ENCODE results near the gene MS4A6A.
"Not testable (repeated sequence)": the region's sequence is repeated elsewhere in the genome, so short reads cannot be mapped to it uniquely, and the experiment has no call there.

MS4A6A gene

GRCh38 chr11:60158636-60159035 is 24.2 kb downstream of the MS4A6A start:
- in situ Hi-C loops (cut with MboI; ENCODE audit: low pct_unique_long_range_greater_than_20kb, low sequenced_read_pairs, unreplicated experiment): no loop called here
- no peak for TF ChIP-seq CTCF (IDR thresholded peaks at IDR 0.05; ENCODE audit: extremely low read depth, insufficient read depth, missing control alignments)
- no peak for DNase-seq (ENCODE audit: low spot score)

- no peak for DNase-seq (ENCODE audit: low spot score)
- in situ Hi-C loops (cut with MboI; ENCODE audit: low pct_unique_long_range_greater_than_20kb, low sequenced_read_pairs, unreplicated experiment): no loop called here
- TF ChIP-seq CTCF (IDR thresholded peaks at IDR 0.05; ENCODE audit: extremely low read depth, insufficient read depth, missing control alignments): no peak
These were observed 27.0 kb downstream of the MS4A6A start for GRCh38 chr11:60155931-60156330.

GRCh38 chr11:60152727-60153126 is 30.2 kb downstream of the MS4A6A start:
- in situ Hi-C loops (cut with MboI; ENCODE audit: low pct_unique_long_range_greater_than_20kb, low sequenced_read_pairs, unreplicated experiment): not testable (repeated sequence)

GRCh38 chr11:60150279-60150678 is 32.6 kb downstream of the MS4A6A start:
- no peak for DNase-seq (ENCODE audit: low spot score)
- in situ Hi-C loops (cut with MboI; ENCODE audit: low pct_unique_long_range_greater_than_20kb, low sequenced_read_pairs, unreplicated experiment): no loop called here
- no peak for TF ChIP-seq CTCF (IDR thresholded peaks at IDR 0.05; ENCODE audit: extremely low read depth, insufficient read depth, missing control alignments)

More at GRCh38 chr11:60152727-60153126, 30.2 kb downstream of the MS4A6A start:
- not testable (repeated sequence) for DNase-seq (ENCODE audit: low spot score)

- TF ChIP-seq CTCF (IDR thresholded peaks at IDR 0.05; ENCODE audit: extremely low read depth, insufficient read depth, missing control alignments): no peak
- in situ Hi-C loops (cut with MboI; ENCODE audit: low pct_unique_long_range_greater_than_20kb, low sequenced_read_pairs, unreplicated experiment): no loop called here
- DNase-seq (ENCODE audit: low spot score): no peak
These were observed 37.2 kb downstream of the MS4A6A start for GRCh38 chr11:60145677-60146076.

- TF ChIP-seq CTCF (IDR thresholded peaks at IDR 0.05; ENCODE audit: extremely low read depth, insufficient read depth, missing control alignments): no peak
- no peak for DNase-seq (ENCODE audit: low spot score)
- in situ Hi-C loops (cut with MboI; ENCODE audit: low pct_unique_long_range_greater_than_20kb, low sequenced_read_pairs, unreplicated experiment): no loop called here
These were observed 39.1 kb downstream of the MS4A6A start for GRCh38 chr11:60143768-60144167.

- TF ChIP-seq CTCF (IDR thresholded peaks at IDR 0.05; ENCODE audit: extremely low read depth, insufficient read depth, missing control alignments): no peak
- in situ Hi-C loops (cut with MboI; ENCODE audit: low pct_unique_long_range_greater_than_20kb, low sequenced_read_pairs, unreplicated experiment): no loop called here
- DNase-seq (ENCODE audit: low spot score): no peak
These were observed 49.0 kb downstream of the MS4A6A start for GRCh38 chr11:60133917-60134316.

All from GM13977 (cell line).